CD4-positive, alpha-beta T cell treated with Interleukin-10 for 1 hour (primary cell): ENCODE results near the gene YJU2.

ENCODE experiments used
- DNase-seq: peaks from one replicate; pipeline ENCODE4 v3.0.0-alpha.2; 2020

Gene YJU2

DNA sequence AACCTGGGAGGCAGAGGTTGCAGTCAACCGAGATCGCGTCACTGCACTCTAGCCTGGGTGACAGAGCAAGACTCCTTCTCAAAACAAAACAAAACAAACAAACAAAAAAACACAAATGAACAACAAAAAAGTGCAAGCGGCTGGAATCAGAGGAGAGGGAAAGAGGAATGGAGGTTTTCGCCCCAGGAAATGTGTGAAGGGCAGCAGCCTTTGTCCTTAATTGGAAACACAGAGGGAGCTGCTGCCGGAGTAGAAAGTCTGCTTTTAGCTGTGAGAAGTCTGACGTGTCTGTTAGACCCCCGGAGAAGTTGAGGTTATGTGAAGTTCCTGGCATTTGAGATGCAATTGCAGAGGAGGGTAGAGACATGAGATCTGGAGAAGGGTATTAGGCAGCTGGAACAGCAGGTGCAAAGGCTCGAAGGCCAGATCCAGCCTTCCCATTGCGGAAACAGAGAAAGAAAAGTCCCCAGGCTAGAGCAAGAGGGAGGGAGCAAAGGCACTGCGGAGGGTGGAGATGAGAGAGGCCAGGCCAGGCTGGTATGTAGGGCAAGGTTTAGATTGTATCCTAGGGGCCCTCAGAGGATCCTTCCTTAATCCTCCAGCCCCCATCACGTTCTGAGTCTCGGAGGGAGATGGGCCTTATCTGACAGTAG lies 54.8 kb downstream of the YJU2 start:
- no peak for DNase-seq

DNA sequence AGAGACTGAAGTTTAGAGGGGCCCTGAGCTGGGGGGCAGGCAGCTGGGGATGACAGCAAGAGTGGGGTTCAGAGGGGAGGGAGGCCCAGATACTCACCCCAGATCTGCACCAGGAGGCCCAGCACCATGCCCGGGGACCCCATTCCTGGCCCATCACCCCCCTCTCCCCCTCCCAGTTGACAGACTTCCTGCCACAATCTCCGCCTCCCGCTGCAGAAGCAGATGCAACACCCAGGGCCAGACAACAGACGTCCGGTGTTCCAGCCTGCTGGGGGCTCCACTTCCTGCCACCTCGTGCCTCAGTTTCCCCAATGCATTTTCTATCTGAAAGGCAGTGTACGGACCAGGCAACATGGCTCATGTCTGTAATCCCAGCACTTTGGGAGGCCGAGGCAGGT lies 55.4 kb downstream of the YJU2 start, which contains the start of gene TMIGD2:
Gene TMIGD2, minus strand, starts transcription at position 147 of the 398 bp plus-strand sequence. Its CDS starts 4 bp downstream, at position 143.
- DNase-seq = no peak

DNA sequence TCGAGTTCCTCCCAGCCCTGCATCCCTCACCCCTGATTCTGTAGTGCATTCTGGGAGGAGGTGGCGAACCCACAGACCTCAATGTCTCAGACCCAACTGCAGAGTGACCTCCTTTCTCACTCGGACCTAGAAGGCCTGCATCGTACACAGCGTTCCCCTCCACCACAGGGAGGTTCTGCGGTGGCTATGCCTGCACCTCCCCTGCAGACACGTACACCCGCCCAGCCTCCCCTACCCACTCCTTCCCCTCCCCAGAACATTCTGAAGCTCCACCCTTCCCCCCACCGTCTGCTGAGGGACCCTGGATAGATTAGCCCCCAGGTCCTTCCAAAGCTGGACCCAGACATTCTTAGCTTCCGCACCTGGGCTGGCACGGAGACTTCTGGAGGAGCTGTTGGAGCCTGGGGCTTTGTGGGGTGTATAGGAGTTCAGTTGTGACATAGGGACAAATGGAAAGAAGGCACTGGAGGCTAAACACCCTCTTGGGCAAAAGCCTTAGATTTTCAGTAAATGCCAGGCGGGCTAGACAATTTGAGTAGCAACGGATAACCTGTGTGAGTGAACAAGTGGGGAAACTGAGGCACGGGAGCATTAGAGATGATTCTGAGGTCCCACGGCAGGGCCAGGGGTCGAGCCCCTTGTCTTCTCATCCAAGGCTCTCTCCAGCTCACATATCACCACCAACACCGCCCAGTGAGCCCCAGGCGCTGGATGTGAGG lies 57.1 kb downstream of the YJU2 start:
- DNase-seq = peak; percentile 7

DNA sequence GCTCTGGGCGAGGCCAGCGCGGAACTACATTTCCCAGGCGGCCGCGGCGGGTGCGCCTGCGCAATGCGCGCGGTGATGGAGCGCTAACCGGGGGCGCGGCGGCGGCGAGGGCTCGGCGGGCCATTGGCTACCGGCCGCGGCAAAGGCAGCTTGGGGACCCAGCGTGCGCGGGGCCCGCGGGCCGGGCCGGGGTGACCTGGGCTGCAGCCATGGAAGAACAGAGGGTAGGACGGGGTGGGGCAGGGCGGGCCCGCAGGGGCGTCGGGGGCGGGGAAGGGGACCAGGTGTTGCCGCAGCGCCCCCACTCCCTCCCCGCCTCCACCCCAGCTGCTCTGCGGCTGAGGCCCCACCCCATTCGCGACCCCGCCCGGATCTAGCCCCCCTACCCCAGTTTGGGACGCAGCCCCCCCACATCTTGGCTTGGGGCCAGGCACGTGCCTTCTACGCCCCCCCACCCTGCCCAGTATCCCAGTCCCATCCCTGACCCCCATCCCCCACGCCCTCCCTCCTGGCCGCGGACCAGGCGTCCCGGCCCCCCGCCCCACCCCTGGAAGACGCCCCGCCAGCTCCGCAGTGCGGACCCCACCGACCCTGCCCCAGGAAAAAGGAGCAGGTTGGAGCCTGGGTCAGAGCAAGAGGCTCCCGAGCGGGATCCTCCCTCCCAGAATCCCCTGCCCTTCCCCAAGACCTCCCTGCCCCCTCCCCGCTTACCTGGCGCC lies 57.8 kb downstream of the YJU2 start, which contains the start of gene FSD1:
Gene FSD1, plus strand, starts transcription at position 61 of the 719 bp plus-strand sequence. Its CDS starts 149 bp downstream, at position 210.
- peak; percentile 57 for DNase-seq

DNA sequence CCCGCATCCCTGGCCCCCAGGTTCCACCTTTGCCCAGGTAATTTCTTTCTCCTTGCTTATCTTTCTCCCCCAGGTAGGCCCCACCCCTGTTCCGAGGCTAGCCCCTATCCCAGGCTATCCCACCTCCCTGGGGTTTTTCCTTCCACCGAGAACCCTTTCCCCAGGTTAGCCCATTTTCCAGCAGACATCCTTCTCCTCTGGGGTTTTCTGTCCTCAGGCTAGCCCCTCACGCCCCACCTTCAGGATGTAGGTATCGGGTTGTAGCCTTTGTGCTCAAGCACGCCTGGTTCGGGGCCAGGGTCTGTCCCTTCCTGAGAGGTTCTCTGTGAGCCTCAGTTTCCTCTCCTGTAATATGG lies 58.4 kb downstream of the YJU2 start:
- no peak for DNase-seq

DNA sequence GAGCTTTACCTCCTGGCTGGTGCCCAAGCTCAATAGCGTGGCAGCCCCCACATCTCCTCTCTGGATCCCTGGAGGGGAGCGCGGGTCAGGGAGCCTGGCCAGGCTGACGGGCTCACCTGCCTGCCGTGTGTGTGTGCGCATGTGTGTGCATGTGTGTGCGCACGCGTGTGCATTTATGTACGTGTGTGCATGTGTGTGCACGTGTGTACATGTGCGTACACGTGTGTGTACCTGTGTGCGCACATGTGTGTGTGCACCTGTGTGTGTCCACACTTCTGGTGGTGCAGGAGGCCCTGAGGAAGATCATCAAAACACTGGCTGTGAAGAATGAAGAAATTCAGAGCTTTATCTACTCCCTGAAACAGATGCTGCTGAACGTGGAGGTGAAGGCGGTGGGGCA lies 58.8 kb downstream of the YJU2 start:
- DNase-seq = no peak

DNA sequence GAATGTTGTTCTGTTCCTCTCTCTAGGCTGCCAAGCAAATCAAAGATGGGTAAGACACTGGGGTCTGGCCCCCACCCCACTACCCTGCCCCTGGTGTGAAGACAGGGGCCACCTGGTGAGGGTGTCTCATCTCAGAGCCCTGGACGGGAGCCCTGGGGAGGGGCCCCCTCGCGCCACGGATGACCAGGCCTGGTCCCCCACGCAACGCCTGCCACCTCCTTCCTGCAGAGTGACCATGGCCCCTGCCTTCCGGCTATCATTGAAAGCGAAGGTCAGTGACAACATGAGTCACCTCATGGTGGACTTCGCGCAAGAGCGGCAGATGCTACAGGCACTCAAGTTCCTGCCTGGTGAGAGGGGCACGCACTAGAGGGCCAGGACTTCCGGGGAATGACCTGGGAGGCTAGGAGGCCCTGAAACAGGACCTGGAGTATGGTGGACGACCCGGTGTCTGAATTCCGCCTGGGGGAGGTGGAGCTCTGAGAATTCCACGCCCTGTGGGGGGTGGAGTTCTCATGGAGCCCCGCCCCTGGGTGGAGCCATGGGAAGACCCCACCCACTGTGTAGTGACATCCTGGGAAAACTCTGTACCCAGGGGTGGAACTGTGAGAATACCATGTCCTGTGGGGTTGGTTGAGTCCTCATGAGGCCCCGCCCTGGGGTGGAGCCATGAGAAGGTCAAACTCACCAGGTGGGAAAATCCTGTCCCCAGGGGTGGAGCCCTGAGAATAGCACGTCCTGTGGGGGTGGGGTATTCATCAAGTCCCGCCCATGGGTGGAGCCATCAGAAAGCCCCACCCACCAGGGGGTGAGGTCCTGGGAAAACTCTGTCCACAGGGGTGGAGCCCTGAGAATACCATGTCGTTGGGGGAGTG lies 63.6 kb downstream of the YJU2 start:
- DNase-seq = no peak

DNA sequence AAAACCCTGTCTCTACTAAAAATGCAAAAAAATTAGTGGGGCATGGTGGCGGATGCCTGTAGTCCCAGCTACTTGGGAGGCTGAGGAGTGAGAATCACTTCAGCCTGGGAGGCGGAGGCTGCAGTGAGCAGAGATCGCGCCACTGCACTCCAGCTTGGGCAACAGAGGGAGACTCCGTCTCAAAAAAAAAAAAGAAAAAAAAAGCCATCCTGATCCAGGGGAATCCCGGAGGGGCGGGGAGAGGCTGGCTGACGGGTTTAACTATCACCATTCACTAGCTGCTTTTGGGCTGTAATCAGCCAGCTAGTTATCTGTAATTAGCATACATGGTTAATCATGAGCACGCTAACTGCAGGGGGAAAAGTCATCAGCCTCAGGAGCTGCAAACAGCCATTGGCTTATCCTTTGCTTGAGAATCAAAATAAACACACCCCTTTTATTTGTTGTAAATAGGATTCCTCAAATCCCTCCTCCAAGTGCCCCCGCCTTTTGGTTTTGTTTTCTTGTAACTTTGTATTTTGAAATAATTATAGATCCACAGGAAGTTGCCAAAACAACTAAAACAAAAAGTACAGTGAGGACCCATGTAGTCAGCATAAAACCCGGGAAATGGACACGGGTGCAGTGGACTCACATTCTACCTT lies 67.1 kb downstream of the YJU2 start:
- DNase-seq = no peak

DNA sequence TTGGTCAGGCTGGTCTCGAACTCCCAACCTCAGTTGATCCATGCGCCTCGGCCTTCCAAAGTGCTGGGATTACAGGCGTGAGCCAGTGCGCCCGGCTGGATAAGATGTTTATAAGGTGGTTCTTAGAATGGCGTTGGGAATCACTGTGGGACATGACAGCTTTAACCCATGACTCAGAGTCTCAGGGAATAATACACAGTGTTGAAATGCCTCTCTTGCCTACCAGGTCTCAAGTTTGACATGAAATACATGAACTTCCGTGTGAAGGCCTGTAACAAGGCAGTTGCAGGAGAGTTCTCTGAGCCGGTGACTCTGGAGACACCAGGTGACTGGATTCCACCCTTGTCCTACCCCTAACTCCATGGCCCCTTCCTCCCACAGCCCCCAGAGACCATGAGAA lies 70.1 kb downstream of the YJU2 start:
- no peak for DNase-seq

DNA sequence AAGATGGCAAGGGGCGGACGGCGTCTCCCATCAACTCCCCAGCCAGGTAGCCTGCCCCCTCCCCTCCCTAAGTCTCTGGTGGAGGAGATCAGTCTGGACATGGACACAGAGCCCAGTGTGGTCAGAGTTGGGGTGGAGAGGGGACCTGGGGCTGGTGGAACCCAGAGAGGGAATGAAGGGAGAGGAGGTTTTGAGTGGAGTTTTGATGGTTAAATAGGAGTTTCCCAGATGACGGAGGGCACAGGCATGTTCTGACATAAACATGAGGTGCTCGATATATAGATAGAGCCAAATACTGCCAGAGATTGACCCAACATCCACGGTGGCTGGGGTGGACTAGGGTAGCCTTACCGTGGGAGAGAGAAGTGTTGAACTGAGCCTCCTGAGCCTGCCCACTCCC lies 71.6 kb downstream of the YJU2 start:
- no peak for DNase-seq
